ENCODE data around the gene RABGGTA.

The RABGGTA gene

DNA sequence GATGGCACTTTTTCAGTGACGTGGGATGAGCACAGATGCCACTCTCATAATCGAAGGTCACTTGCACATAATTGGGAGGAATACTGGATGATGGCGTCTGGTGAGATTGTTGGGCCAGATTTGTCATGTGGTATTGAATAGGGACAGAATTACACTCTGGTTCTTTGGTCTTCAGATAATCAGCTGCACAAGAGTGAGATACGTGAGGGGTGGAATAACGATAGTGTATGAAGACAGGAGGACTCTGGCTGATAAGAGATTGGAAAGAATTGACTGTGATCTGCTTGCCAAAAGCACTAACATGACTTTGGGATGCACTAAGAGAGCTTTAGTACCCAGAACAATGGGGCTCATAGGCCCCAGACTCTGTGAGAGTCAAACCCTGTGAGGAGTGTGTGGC is 7.0 kb upstream of the RABGGTA start:
- DNase-seq: no peak

DNA sequence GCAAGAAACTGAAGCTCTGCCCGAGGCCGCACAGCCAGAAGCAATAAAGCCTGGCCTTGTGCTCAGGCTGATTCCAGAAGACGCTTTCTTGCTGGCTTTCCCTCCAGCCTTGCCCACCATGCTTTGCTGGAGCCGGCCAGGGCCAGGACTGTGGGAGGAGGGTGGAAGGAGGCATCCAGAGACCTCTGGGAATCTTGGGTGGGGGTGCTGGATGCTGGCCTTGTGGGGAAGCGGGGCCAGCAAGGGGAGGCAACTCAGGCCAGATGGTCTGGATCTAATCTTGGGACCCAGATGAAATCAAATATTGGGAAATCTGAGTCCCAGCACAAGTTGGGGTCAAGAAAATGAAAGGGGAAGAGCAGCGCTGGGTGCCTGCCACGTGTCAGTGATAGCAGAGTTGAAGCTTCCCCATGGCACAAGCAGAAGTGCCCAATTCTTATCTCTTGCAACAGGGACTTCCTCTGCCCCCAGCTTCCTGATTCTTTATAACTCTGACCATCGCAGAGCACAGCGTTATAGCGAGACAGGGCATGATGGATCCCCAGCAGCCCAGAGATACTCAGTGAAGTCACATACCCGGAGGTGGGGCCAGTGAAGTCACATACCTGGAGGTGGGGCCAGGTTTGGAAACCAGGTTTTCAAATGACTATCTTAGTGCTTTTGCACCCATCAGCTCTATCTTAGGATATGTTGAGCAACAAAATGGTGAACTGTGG is 6.4 kb upstream of the RABGGTA start:
- DNase-seq: no peak

DNA sequence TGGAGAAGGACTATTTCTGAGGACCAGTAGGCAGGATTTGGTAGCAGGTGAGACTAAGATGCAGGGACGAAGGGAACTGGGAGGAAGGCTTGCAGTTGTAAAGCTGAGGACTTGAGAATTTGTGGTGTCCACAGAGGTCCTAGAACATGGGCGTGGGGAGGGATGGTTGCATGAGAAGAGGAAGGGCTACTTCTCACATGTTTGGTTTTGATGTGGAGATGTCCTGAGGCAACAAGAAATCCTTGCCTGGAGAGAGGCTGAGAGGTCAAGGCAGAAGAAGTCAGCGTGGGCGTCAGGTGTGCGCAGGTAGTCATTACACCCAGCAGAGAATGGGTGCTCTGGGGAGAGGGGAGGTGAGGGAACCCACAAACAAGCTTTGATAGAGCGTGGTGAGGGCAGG is 5.7 kb upstream of the RABGGTA start:
- no peak for DNase-seq

DNA sequence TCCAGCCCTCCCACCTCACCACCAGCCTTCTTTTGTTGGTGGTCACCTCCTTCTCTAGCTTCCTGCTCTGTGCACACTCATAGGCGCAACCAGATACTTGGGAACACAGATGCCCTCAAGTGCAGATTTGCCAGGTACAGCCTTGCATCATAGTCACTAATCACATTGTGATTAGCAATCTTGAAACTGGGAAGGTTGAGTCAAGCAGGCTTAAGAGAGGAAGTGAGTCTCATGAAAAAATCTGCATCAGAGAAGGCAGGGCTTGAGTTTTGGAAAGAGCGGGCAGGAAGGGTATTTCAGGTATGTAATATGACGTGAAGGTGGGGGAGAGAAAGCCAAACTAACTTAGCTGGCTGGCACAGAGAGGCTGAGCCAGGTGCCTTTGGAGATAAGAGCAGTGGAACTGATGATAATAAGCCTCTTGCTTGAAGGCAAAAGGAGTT is 2.7 kb upstream of the RABGGTA start:
- DNase-seq: no peak

DNA sequence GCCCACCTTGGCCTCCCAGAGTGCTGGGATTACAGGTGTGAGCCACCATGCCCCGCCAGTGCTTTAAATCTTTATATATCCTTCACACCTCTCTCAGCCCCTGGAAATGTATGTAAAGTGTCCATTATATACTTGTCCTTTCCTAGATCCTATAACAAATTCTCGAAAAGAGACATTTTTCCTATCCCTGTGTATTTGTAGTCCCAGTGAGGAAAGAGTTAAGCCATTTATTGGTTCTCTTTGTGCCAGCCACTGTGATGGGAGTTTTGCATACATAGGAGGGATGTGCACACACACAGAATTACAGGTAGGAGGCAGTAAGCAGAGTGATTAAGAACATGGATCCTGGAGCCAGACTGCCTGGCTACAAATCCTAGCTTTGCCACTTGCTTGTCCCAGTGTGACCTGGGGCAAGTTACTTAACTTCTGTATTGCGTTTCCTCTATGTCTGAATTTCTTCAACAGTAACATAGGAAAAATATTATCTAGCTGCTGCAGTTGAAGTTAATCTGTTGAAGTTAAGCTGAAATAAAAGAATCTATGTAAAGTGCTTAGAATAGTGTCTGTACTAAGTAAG is 2.1 kb upstream of the RABGGTA start:
- no peak for DNase-seq

DNA sequence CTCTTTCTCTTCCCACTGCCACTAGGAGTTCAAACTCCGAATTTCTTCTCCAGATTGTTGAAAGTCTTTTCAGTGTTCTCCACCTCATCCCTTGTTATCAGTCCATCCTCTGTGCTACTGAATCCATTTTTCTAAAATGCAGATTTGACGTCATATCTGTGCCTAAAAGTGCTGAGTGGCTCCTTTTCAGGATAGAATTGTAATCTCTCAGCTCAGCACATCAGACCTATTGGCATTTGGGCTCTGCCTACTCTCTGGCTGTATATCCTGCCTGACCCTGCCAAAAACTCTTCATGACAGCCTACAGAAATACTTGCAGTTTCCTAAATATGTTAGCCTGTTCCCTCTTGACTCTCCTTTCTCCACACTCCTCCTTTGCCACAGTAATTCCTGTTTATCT is 1.1 kb upstream of the RABGGTA start:
- no peak for DNase-seq

DNA sequence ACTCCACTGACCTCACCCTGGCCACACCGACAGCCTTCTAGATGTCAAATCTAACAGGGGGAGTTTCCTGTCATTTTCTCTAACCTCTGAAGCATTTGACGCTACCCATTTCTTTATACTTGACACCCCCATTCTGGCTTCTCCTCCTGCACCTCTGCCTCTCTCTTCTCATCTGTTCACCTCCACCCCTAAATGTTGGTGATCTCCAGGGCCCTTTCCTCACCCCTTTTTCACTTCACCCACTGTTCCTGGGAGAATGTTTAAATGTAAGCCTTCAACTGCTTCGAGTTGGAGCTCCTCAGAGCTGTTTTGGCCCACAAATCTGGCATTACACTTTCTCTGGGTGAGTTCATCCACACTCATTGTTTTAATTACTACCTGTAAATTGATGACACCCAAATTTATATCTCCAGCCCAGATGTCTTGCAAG is 452 bp upstream of the RABGGTA start:
- no peak for DNase-seq

DNA sequence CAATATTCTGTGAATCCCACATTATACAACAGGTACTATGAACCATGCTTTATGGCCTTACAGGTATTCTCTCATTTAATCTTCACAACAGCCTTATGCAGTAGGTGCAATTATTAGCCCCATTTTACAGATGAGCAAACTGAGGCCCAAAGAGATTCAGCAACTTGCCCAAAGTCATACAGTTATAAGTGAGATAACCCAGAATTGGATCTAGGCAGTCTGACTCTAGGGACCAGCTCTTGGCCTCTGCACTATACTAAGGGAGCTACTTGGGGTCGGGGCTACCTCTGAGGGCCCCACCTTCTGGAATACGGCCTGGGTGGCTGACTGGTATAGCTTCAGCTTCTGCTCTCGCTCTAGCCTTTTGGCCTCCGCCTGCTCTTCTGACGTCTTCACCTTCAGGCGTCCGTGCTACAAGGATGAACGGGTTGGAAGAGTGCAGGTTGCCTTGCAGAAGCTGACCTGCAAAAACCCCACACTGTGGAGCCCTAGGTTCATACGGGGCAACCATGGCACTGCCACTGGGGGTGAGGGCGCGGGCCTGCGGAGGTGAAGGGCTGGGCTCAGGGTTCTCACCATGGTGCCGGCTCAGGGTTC is 762 bp downstream of the RABGGTA start:
- no peak for DNase-seq

DNA sequence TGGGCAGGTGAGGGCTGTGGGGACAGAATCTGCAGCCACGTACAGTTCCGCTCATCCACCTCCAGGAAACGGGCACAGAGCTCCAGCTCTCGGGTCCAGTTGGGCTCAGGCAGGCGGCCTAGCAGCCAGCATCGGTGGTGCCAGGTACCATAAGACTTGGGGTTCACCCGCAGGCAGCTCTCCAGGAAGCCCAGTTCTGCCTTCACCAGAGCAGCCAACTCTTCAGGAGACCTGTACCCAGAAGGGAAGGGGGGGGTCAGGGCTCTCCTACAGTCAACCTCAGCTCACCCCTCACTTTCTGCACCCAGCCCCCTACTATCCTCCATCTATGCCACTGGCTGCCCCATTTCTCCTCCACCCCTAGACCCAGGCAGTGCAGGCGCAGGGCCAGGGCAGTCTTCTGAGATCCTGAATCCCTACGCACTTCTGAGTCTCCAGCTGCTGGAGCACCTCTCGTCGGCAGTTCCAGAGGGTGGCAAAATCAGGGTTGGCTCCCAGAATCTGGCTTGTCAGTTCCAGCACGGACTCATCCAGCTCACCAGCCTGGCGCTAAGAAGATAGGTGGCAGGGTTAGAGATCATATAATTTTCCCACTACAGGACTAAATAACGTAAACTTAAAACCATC is 1.4 kb downstream of the RABGGTA start:
- no peak for DNase-seq

DNA sequence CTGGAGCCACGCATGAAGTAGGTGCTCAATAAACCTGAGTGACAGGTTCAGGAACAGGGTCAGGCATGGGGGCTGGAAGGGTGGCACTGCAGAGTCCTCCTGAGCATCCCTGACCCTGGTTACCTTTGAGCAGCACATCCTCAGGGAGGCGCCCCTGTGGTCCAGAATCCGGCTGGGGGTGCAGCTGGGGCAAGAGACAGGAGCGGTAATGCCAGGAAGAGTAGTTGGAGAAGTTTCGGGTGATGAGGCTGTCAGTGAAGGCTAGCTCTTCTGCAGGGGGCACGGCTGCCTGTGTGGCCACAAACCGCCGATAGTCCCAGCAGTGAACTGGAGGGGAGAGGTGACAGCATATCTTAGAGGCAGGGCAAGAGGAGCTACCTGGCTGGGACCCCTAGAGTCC is 2.0 kb downstream of the RABGGTA start:
- DNase-seq: no peak

DNA sequence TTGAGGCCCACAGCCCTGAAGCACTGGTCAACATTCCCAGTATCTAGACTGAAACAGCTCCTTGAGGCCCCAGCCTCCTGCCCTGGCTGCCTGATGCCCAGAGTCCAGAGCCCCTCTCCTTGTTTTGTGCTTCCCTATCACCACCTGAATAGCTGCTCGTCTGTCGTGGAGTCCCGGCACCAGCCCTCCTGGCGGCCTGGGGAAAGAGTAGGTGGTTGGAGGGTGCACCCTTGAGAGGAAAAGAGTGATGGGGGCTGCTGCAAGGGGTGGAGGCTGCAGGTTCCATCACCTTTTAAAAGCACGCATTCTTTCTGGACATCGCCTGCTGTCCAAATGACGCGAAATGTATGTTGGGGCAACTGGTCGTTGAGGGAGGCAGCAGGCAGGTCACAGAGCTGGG is 3.2 kb downstream of the RABGGTA start:
- DNase-seq: no peak

DNA sequence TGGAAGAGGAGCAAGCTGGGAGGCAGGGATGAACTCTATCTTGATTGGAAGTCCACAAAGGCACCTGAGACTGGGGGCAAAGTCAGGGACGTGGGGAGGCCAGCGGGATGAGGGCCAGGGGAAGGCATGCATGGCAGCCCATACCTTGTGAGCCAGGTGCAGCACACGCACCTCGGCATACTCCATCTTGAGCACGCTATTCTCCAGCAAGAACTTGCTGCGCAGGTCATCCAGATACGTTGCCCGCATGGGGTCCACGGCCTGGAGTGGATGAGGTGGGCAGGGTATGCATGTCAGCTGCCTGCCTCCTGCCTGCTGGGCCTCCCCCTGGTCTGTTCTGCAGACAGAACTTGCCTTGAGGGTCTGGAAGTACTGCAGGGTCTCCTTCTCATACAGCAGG is 3.9 kb downstream of the RABGGTA start:
- DNase-seq: no peak

DNA sequence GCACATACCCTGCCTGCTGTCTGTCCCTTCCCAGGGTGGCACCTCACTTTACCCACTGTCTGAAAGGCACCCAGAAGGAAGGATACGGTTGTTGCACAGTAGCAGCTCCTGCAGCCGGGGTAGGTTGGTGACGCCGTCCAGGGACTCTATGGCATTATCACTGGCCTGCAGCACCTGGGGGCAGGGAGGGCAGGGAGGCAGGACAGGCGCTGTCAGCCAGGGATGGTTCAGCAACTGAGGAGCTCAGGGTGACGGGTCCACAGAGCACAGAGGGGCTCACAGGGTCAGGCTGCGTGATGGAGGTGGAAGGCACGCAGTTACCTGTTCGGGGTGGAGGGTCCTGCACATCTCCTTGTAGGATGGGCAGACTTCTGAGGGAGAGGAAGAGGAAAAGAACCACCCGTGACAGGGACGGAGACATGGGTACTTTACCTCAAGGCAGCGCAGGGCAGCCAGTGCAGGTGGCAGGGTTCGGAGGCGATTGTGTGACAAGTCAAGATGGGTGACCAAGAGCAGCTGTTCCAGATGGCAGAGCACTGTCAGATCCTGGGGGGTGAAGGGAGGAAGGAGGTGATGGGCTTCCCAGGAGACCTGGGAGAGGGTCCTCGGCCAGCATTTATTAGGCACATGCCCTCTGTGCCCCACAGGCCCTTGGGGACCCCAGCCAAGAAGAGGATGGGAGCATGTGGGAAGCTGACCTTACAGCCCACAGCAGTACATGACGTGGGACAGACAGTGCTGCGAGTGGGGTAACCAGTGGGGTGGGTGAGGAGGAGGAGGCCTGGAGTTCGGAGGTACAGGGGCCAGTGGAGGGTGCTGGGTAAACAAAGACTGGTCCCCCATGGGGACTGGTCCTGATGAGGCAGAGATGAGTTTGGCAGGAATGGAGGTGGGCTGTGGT is 4.8 kb downstream of the RABGGTA start:
- DNase-seq: no peak

DNA sequence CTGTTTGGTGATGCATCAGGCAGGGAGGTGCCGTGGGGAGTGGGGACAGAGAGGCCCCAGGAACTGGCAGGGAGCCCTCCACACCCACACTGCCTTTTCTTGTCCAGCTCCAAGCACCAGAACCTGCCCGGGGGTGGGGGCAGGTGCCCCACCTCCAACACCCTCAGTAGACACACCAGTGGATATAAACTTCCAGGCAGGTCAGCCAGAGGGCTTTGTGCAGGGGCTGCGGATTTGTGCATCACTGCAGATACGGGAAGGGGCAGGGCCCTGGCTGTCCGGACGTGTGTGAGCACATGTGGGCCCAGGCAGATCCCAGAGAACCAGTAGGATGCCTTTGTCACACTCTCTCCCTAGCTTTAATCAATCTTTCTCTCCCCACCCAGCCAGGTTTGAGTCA is 7.1 kb downstream of the RABGGTA start:
- no peak for DNase-seq

DNA sequence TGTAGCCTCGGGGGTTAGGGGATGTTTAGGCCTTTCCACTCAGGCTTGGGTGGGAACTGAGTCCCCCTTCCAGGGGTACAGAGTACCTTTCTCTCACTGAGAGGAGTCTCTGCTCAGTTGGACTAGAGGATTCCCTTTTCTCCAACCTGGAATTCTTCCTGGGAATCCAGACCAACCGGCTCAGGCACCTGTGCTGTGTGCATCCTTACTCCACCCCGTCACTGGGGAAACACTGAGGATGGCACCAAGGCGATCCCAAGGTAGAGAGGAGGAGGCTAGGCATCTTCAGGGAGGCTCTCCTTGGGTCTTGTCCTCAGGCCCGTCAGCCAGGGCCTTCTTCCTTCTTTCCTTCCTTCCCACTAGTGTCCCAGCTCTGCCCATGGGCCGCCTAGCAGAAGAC is 7.5 kb downstream of the RABGGTA start:
- DNase-seq: no peak

DNA sequence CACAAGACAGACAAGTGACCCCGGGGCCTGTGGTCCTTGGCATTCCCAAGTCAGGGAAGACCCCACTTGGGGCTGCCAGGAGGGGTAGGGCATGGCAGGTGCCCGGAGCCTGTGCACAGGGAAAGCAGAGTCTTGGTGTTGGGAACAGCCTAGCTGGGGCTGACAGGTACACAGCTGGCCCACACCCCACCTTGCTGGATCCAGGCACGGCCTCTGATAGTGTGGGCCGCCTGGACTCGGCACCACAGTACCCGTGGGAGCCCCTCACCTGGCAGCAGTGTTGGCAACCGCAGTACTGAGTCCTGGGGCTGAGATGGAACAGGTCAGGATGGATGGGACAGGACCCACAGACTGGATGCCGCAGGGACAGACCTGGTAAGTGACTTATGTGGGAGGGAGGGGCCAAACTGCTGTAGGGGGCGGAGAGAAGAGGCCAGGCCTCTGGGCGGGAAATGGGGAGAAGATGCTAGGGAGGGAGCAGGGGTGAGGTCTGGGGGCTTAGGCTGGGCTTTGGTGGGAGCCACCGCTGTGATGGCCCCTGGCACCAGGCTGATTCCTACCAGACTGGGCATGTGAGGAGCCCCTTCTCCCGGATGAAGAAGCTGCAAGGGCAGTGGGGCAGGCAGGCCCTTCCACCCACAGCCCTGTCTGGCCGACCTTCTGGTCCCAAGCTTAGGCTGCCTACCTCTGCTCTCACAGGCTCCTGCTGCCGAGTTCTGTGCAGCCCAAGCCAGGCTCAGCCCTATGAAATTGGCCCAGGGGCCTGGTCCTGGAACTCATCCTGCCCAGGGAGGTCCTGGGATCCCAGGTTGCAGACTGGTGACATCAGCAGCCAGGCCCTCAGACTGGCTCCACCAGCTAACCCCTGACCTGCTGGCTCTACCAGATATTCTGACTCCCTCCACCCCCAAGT is 8.3 kb downstream of the RABGGTA start, which contains the start of gene TGM1:
Gene TGM1 (minus strand): TSS at position 357 of the 913 bp plus-strand sequence. CDS start 825 bp downstream, outside the sequence.
- no peak for DNase-seq

DNA sequence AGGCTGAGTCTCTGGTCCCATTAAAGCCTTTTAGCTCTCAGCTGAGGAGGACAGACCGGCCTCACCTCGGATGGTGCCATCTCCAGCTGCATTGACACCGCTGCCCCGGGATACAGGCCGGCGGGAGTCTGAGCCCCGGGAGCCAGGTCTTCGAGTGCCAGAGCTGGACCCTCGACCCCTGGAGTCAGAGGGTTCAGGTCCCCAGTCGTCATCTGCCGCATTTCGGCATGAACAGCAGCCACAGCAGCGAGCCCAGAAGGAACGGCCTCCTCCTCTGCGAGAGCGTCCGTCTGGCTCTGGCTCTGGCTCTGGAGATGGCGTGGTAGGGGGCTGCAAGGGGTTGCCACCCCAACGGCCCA is 9.4 kb downstream of the RABGGTA start:
- no peak for DNase-seq

DNA sequence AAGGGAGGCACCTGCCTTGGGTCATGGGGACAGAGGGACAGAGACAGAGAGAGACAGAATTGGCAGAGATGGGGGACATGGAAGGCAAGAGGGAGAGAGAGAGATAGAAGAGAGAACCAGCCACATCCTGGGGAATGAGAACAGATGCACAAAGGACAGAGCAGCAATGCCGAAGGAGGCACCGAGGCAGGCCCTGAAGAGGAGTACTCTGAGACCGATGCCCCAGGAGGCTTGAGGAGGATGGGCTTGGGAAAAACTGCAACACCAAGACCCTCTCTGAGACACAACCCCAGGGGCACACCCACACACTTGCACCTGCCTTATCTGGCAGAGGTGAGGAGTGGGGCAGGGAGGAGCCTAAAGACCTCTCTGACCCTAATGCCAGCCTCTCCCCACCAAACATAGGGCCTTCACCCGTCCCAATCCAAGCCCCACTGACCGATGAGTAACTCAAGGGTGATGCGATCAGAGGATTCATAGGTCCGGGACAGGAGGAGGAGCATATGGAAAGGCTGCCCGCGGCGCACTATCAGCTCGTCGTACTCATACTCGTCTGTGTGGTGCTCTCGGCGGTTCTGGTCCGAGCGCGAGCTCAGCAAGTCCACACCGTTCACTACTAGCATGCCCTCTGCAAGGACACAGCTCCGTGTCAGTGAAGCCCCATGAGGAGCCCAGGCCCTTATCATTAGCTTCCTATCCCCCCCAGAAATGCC is 10.0 kb downstream of the RABGGTA start:
- DNase-seq: no peak

DNA sequence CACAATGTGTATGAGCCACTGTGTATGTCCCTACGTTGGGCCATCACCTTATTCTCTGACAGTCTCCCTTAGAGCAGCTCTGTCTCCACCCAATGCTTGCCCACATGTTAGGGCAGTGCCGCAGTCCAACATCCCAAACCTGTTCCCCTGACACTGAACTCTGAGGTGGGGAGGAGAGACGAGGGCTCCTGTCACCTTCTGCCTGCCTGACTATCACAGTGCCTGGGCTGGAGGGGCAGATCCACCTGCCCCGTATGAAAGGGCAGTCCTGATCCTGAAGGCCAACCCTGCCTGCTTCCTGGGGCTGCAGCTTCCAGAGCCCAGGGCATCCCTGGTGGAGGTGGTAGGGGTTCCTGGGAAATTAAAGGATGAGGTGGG is 10.6 kb downstream of the RABGGTA start:
- DNase-seq: no peak

DNA sequence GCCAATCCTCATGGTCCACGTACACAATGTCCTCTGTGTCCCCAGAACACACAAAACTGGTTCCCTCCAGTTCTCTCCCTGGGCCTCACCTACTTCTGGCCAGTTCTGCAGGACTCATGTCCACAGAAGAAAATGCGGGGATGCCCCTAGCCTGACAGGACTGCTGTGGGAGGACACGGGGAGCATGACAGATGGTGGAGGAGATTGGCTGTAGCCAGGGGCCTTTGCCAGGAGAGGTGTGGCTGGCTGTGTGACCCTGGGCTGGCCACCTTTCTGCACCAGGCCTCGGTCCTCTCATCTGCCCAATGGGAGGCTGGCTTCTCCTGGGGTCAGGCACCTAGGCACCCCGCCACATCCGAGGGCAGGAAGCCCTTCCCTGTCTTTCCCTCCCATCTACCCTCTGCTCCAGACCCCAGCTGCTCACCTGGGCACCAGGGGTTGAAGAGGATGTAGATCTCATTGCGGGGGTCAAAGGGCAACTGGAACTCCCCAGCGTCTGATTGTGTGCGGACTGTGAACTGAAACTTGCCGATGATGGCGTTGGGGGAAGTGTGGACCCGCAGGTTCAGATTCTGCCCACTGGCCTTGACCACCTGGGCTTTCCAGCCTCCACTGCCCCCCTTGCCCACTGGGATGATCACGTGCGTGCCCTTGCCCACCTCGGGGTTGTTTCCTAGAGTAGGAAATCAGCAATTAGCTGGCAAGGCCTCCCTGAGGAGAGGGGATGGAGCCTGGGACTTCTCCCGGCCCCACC is 11.2 kb downstream of the RABGGTA start:
- no peak for DNase-seq
